Stimulated activated CD8-positive, alpha-beta memory T cell treated with anti-CD3 and anti-CD28 coated beads, Interleukin-2, amount 100 ng/mL, for 48 hours (primary cell): ENCODE measurements around the gene GAMT.

Experiments
- DNase-seq, 2 donors: peaks; one replicate each; pipeline ENCODE4 v3.0.0-alpha.2; 2020; ENCODE audit warnings: low read depth in 2 of 2

GAMT gene

DNA sequence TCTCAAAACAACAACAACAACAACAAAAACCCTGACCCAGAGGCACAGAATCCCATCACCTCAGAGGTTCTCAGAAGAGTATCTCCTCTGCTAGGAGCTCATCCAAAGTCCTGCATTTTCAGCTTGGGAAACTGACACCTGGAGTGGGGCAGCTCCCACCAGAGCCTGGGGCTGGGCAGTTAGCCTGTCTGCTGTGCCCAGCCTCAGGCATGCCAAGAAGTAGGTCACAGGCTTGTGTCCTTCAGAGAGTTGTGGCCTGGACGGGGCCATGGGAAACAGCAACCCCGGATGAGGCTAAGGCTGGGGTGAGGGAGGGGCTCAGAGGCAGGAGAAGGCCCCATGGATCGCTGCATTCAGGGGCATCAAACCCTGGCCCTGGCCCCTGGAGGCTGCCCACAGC, 15.5 kb downstream of the GAMT start:
- no peak for DNase-seq

DNA sequence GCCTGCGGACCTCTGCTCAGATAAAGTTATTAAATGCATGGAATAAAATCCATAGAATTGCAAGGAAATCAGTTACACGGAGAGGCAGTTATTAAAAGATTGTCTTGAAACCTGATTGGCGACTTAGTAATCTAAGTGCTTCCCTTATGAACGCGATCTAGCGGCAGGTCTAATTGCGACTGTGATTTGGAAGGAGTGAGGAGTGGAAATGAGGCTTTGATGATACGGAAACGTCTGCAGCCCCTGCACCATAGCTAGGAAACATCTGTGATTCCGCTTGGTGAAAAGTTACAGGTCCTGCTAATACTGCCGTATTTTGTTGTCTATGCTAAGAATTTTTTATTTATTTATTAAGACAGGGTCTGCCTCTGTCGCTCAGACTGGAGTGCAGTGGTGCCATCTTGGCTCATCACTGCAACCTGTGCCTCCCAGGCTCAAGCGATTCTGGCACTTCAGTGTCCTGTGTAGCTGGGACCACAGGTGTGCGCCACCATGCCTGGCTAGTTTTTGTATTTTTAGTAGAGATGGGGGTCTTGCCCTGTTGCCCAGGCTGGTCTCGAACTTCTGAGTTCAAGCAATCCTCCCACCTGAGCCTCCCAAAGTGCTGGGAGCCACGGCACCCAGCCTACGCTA, 16.7 kb downstream of the GAMT start:
- DNase-seq: no peak

DNA sequence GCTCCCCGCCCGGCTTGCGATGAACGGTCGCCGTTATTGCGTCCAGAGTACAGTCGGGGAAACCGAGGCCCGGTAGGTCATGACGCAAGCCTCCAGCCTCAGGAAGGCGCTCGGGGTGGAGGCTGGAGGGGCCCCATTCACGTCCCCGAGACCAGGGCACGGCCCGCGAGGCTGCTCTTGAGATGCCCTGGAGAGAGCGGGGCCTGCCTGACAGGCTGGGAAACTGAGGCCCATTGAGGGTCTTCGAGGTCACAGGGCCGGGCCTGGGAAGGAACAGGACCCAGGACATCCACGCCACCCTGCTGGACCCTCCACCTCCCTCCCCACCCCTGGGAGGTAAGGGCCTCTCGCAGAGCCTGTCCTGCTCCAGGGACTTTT, 17.3 kb downstream of the GAMT start:
- no peak for DNase-seq

DNA sequence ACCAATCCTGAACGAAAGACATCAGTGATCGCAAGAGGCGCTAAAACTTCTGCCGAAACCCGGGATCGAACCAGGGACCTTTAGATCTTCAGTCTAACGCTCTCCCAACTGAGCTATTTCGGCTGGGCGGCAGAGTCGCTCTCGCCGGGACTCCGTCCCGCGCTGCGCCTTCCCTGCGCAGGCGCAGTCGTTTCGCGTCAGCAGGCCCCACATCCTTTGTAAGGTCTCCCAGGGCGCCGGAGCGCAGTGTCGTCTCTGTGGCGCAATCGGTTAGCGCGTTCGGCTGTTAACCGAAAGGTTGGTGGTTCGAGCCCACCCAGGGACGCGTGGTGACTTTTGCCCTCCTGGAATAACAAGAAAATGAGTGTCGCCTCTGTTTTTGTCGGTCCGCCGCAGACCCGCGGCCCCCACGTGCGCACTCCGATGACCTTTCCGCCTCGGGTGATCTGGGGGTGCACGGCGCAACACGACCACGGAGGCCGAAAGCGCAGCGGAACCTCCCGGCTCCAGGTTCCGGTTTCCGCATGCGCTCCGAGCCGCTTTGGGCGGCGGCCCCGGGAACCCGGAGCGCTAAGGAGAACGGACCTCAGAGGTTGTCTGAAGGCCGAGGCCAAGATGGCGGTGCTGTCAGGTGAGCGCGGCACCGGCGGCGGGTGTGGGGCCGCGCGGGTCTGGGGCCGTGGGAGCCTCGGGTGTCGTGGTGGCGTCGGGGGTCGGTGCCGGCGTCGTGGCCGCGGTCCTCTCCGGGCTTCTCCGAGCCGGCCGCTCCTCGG, 17.8 kb downstream of the GAMT start, which contains the start of gene NDUFS7:
Gene NDUFS7, plus strand, starts transcription at position 596 of the 773 bp plus-strand sequence. Its CDS starts 20 bp downstream, at position 616.
- DNase-seq: peak; percentile 85 to 90

DNA sequence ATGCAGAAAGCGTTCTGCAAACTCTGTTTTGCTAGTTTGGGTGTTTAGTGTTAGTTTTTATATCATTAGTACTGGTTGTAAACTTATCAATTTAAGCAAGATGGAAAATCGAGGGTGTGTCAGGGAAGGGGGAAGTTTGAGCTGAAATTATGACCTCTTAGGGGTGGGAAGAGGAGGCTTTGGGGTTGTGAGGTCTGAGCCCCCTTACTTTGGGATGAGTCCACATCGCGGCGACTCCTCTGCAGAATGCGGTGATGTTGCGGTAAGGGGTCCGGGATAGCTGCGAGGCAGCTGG, 18.4 kb downstream of the GAMT start:
- no peak for DNase-seq

DNA sequence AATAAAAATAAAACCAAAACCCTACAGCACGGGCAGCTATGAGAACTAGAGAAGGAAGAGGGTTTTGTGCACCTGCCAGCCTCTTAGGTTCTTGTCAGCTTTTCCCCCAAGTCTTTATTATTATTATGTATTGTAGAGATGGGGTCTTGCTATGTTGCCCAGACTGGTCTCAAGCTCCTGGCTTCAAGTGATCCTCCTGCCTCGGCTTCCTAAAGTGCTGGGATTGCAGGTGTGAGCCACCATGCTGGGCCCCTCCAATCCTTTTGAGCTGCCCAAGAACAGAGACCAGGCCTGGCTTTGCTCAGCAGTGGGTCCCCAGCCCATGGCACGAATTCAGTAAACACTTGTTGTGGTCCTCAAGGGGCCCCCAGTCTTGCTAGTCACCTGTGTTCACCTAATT, 19.1 kb downstream of the GAMT start:
- DNase-seq: no peak

DNA sequence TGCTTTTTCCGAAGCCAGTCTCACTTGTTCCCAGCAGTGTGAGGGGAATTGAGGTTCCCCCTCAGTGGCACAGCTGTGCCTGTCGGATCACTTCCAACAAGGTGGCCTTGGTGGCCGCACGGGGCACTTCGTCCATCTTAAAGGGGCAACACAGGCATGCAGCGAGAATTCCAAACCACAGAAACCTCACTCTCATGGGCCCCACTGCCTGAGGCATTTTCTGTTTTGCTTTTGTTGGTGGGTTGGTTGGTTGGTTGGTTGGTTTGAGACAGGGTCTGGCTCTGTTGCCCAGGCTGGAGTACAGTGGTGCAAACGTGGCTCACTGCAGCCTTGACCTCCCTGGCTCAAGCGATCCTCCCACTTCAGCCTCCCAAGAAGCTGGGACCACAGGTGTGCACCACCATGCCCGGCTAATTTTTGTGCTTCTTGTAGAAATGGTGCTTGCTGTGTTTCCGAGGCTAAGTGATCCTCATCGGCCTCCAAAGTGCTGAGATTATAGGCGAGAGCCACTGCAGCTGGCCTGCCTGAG, 21.3 kb downstream of the GAMT start:
- no peak for DNase-seq

DNA sequence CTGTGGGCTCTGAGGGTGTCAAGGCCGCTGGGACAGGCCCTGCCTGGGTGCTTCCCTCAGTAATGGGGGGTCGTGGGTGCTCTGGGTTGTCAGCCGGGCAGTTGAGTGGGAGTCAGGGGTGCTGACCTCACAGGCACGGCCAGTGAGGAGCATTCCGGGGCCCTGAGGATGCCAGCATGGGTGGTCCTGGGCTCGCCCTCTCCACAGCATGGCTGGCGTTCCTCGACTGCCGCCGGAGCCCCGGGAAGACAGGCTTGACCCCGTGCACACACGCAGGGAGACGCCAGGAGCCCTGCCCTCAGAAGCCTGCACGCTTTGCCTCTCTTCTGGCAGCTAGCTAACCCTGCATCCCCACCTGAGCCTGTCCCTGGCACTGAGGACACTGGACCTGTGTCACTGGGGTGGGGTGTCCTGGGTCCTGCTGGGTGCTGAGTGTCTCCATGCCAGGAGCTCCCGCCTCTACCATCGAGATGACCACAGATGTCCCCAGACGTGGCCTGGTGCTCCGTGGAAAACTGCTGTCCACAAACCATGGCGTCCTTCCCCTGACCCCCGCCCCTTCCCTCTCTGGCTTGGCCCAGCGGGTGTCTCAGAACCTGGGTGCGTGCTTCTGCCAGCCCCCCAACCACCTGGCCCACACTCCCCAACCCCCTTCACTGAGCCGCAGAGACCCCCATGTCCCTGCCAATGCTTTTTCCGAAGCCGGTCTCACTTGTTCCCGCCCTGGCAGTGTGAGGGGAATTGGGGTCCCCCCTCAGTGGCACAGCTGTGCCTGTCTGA, 22.0 kb downstream of the GAMT start:
- no peak for DNase-seq

DNA sequence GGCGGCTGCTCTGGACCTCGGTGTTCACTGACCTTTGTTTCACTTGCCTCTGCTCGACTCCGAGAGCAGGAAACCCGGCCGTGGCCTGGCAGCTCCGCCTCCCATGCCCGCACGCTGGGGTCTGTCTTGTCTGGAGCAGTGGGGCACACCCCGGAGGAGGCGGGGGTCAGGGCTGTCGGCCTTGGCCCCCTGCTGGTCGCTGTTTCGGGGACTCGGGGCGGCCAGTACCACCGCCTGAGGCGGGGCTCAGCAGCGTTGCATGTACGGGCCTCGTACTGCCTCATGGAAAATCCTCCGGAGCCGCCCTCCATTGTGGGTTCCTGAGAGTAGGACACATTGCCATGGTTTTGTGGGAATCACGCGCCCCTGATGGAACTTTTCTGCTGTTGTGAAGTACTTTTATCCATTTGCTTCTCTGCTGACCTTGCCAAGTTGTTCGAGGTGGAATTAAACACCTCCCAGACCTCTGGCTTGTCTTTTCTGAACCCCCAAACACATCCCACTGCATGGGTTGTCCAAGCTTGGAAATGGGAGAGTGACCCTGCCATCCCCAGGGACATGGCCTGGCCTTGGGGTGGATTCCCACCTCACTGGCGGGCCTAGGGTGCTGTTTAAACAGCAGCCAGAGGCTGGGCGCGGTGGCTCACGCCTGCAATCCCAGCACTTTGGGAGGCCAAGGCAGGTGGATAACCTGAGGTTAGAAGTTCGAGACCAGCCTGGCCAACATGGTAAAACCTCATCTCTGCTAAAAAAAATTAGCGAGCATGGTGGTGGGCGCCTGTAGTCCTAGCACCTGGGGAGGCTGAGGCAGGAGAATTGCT, 23.2 kb downstream of the GAMT start:
- no peak for DNase-seq

DNA sequence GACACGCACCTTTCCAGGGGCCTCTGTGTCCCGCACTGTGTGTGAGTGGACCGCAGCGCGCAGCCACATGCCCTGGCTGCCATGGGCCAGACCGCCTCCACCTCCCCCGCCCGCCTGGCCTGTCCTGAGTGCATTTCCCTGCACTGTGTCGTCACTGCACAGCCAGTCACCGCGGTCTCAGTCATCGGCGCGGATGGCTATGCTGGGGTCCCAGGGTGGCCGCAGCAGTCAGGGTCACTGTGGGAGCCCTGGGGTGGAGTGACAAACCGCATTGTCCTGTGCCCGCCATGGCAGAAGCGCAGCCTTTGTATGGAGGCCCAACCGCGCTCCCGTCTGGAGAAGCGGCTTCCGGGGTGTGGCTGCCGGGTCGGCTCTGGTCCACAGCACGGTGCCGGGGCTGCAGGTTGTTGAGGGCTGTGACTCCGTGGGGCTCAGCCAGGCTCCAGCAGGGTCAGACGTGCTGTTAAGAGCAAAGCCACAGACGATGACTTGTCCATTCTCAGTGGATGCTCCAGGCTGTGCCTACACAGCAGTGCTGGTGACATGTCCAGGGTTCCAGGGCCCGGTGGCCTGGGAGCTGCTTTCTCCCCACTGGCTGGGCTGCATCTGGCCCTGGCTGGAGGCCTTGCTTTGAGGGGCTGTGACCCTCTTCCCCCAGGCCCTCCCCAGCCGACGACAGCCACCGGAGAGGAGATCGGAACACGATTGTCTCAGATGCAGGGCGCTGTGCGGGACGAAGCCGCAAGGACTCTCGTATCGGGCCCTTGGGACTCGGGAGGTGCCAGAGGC, 24.0 kb downstream of the GAMT start:
- no peak for DNase-seq

DNA sequence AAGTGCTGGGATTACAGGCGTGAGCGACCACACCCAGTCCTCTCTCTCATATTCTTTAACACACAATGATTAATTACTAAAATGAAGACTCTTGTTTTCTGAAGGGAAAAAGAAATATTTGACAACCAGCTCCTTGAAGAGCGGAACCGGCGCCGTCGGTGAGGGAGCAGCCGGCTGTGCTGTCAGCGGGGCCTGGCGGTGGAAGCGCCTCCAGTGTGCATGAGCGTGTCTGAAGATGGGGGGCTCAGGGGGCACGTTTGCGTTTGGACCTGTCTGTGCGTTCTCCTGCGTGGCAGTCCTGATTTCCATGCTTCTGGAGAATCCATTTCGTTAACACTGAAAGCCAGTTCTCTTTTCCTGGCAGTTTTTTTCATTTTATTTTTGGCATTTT, 24.9 kb downstream of the GAMT start:
- DNase-seq: no peak

DNA sequence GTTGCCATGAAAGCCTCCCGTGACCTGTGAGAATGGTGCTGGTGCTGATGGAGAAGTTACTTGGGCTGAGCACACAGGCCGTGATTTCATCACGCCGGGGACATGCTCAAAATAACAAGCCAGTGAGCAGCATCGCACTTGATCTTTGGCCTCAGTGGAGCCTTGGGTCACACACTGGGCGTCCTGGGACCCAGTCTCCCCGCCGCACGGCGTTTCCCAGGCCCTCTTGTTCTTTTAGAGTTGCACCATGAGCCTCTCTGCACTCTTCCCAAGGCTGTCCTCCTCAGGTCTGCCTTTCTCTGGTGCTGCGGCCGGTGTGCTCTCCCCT, 27.1 kb downstream of the GAMT start:
- no peak for DNase-seq

DNA sequence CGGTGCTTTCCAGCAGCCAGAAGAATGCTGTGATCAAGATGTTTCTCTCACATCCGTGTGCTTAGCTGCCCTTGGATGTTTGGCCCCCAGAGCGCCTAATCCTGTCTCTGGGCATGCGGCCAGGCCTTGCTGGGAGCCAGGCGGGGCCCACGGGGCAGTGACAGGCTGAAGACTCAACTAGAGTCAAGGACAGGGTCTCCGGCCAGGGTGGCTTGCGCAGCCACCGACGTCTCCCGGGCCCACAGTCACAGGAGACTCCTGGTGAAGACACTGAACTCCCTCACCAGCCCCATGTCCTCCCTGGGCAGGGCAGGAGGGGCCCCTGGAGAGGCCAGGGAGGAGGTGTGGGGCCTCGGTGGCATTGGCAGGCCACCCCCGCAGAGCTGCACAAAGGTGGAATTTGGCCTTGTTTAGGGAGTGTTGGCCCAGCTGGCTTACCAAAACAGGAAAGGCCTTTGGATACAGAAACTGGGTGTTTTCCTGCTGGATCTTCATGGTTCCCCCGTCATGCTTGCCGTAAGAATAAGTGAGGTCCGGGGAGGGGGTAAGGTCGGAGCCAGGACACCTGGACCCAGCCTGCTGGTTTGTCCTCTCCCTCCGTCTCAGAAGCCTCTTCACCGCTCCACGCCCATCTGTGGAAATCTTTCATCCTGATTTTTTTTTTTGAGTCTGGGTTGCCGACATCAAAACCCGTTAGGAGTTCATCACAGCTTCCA, 27.6 kb downstream of the GAMT start:
- DNase-seq: no peak

DNA sequence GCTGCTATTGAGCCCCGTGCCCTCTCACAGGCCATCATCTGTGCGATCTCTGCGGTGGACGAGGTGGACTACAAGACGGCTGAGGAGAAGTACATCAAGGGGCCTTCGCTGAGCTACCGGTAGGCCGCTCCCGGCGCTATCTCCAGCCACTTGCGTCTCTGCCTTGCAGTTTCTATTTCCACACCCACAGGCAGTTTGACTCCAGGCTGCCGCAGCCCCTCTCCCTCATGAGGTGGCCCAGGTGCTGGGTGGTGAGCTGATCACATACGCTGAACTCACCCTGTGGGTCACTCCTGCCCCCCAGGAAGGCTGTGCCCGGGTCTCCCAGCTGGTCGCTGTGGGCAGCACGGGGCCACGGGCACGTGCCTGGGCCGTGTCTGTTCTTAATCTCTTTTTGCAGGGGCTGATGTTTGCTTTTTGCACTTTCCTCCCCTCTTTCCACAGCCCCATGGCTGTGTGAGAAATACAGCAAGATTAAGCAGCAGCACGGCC, 28.3 kb downstream of the GAMT start:
- no peak for DNase-seq

DNA sequence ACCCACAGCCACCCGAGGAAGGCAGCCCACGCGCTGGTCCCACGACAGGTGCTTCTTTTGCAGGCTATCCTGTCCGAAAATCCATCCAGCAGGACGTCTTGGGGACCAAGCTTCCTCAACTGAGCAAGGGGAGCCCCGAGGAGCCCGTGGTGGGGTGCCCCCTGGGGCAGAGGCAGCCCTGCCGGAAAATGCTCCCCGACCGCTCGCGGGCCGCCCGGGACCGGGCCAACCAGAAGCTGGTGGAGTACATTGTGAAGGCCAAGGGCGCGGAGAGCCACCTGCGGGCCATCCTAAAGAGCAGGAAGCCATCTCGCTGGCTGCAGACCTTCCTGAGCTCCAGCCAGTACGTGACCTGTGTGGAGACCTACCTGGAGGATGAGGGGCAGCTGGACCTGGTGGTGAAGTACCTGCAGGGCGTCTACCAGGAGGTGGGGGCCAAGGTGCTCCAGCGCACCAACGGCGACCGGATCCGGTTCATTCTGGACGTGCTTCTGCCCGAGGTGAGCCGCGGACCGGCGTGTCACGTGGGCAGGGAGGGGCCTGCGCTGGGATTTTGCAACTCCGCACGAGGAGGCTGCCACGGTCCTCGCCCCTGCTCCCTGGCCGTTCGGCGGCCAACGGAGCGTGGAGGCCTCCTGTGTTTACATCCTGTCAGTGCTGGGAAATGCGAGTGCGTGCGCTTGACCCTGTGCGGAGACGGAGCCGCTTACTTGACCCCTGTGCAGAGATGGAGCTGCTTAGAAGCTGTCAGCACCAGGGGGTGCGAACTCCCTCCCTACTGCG, 30.6 kb downstream of the GAMT start:
- DNase-seq: no peak

DNA sequence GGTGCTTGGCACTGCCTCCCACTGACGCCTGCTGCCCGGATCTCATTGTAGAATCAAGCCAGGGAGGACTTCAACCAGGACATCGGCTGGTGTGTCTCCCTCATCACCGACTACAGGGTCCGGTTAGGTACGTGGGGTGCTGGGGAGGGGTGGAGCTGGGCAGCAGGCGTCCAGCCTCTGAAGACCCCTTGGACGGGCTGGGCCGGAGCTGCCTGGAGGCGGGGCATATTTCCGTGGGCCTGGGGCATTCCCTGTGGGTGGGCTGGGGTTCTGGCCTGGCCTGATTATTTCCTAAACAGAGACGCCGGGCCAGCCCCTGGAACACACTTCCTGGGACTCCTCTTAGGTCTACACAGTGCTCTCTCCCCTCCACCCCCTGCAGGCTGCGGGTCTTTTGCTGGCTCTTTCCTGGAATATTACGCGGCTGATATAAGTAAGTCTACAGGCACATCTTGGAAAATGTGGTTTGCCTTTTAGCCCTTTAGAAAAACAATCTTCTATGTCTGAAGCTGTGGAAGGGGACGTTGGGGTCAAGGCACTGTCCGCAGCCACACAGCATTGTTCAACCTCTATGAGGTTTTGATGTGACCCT, 32.0 kb downstream of the GAMT start:
- DNase-seq: no peak

DNA sequence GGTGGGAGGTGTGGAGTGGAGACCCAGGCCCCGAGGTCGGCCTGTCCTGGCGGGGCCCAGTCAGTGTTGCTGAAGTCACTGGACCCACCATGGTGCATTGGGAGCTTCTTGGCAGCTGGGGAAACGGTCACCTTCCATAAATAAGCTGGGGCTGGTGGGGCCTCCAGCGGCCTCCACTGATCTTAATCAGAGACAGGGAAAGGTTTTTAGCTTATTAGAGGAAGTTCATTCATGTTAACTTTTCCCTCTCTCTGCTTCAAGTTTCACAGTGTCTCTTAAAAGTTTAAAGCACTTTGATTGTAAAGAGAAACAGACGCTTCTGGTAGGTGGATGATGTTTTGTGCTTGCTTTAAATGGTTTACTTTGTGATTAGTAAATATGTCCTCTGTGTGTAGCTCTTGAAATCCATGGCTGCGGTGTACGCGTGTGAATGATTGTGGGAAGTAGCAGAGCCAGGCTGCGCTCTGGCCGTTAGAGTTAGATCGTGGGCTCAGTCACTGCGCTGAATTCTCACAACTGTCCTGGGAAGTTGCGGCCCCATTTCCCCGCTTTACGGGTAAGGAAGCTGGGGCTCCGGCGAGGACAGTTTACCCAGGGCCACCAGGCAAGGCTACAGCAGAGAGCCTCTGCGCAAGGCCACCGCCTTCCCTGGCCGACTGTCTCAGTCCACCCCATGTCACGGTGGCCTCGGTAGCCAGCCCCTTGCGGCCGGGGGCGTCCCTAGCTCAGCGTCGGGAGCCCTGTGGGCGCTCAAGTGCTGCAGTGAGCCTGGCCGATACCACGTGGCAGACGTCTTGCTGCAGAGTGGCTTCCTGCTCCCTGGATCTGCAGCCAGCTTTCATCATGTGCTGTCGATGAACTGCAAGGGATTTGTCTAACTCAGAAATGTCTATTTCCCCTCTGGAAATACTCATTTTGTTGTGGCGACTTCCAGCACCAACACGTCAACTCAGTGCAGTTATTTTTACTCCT, 34.2 kb downstream of the GAMT start:
- DNase-seq: no peak

DNA sequence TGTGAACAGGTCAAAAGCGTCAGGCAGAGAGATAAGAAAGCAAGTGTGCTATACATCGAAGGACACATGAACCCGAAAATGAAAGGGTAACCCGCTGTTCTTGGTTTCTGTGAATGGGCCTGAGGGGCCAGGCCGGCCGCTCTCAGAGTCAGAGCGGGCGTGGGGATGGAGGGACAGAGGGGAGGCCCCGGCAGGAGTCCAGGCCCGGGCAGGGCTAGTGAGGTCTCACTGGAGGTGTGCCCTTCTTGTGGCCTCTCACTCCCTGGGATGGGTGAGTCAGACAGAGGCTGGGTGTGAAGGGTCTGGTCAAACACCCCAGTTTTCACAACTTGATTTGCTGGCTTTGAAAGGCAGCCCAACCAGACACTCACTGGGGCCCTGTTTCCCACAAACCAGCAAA, 35.0 kb downstream of the GAMT start:
- no peak for DNase-seq
